Thymus (tissue), 11 donors: ENCODE measurements around the gene KCNE1. TPM values are rescaled to one million over a fixed set of nuclear protein-coding genes. Genes with fewer than 3 reads are reported as not detected.

Source experiments
- DNase-seq, 9 donors: peaks; one replicate each; pipeline ENCODE4 v3.0.0-alpha.2; 2013; ENCODE audit warnings: low spot score in 9 of 9, low read depth in 6 of 9, missing footprints in 1 of 9
- H3K27ac ChIP-seq, 2 donors: one replicate each; pipeline ENCODE4 v1.5.1; 2013; ENCODE audit warnings: control low read depth in 1 of 2, low read depth in 1 of 2, low read length in 1 of 2, mild to moderate bottlenecking in 1 of 2, moderate library complexity in 1 of 2
- H3K27me3 ChIP-seq, 2 donors: one replicate each; pipeline ENCODE4 v1.5.1; 2013; ENCODE audit warnings: low read length in 1 of 2; ENCODE audit not compliant: control insufficient read depth in 2 of 2, insufficient read depth in 1 of 2
- H3K36me3 ChIP-seq, 2 donors: one replicate each; pipeline ENCODE4 v1.5.1; 2013; ENCODE audit warnings: low read length in 1 of 2, mild to moderate bottlenecking in 1 of 2, moderate library complexity in 1 of 2; ENCODE audit not compliant: control insufficient read depth in 2 of 2, insufficient read depth in 2 of 2
- H3K4me1 ChIP-seq, 2 donors: one replicate each; pipeline ENCODE4 v1.5.1; 2013; ENCODE audit warnings: low read length in 2 of 2; ENCODE audit not compliant: control insufficient read depth in 2 of 2, insufficient read depth in 2 of 2
- H3K4me3 ChIP-seq, 2 donors: one replicate each; pipeline ENCODE4 v1.5.1; 2013; ENCODE audit warnings: low read length in 2 of 2, control low read depth in 1 of 2, mild to moderate bottlenecking in 1 of 2
- H3K9me3 ChIP-seq, 2 donors: one replicate each; pipeline ENCODE4 v1.5.1; 2013; ENCODE audit warnings: low read length in 1 of 2, mild to moderate bottlenecking in 1 of 2; ENCODE audit not compliant: control insufficient read depth in 2 of 2, insufficient read depth in 1 of 2
- WGBS: extraction: QIAGEN DNeasy Blood & Tissue Kit; methylation state at CpG from one replicate; pipeline ENCODE4 v1.1.7; 2013; 5-methylcytosine and 5-hydroxymethylcytosine counted together
- polyA plus RNA-seq: library from polyadenylated mRNA; stranded (reverse); fragments of 200-250 nt; gene quantifications from one replicate; pipeline ENCODE4 v1.2.3, GENCODE V29; 2013
- total RNA-seq: library from RNA; stranded (reverse); fragments of 120-200 nt; gene quantifications from one replicate; pipeline ENCODE4 v1.2.4, GENCODE V29; 2013
- donor health status: healthy.

The KCNE1 gene
- total and polyA plus RNA-seq, 2 donors: 0.19 to 0.94 TPM

DNA sequence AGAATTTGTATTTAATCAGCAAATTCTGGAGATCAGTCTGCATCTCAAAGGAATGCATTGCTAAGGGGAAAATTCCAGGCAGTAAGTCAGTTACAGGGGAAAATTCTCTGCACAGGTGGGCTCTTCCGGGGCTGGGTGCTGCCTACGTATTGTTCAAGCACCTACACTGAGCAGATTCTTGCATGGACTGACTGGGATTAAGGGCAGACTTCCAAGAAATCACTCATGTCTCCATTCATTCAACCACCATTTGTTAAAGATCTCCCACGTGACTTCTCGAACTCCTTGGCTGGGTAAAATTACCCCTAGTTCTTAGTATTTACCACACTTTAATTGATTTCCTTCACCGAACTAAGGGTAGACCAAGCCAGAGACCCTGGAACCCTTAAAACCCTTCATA is 28.2 kb upstream of the KCNE1 start:
- 96% methylated on average over 5 of the region's 5 CpGs for WGBS

GRCh38 chr21:34537838-34538237 is 25.8 kb upstream of the KCNE1 start:
- Histone ChIP-seq H3K4me1 (no peaks in the 10 kb centered on the region), H3K27me3 (no peaks in the 10 kb centered on the region), H3K27ac (no peak overlapping the region), H3K36me3 (peaks cover 0 to 8% of the 10 kb centered on the region in 2 donors), H3K4me3 (no peak overlapping the region), H3K9me3 (peaks cover 0 to 3% of the 10 kb centered on the region in 2 donors)
- WGBS: 85% methylated on average over 3 of the region's 3 CpGs
- DNase-seq: no peak

More for the DNA sequence above, 28.2 kb upstream of the KCNE1 start:
- H3K27ac ChIP-seq: no peak overlapping the region
- peaks cover 0 to 2% of the 10 kb centered on the region in 2 donors for H3K4me1 ChIP-seq
- no peak for DNase-seq
- H3K27me3 ChIP-seq: no peaks in the 10 kb centered on the region
- H3K9me3 ChIP-seq: peaks cover 2 to 11% of the 10 kb centered on the region in 2 donors
- peaks cover 0 to 9% of the 10 kb centered on the region in 2 donors for H3K36me3 ChIP-seq
- no peak overlapping the region for H3K4me3 ChIP-seq

DNA sequence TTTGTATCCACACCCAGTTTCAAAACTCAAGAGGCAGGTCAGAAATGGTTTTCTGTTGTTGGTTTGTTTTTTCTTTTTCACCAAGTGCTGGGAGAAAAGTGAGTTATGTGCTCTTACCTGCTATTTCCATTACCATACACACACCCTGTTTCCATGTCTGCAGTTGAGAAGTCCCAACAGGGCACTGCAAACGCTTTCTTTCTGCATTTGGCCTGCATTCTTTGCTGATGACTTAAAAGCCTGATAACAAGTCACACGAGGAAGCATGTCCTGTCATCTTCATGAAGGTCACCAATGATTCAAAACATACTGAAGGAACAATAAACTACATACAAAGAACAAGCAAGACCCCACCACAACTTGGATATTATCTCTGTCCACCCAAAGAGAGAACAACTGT is 24.8 kb upstream of the KCNE1 start:
- Histone ChIP-seq H3K27me3 (no peaks in the 10 kb centered on the region), H3K36me3 (peaks cover 0 to 4% of the 10 kb centered on the region in 2 donors), H3K4me1 (no peaks in the 10 kb centered on the region), H3K27ac (no peak overlapping the region), H3K9me3 (no peaks in the 10 kb centered on the region), H3K4me3 (no peak overlapping the region)
- no peak for DNase-seq
- WGBS: 91% methylated on average over 2 of the region's 2 CpGs

DNA sequence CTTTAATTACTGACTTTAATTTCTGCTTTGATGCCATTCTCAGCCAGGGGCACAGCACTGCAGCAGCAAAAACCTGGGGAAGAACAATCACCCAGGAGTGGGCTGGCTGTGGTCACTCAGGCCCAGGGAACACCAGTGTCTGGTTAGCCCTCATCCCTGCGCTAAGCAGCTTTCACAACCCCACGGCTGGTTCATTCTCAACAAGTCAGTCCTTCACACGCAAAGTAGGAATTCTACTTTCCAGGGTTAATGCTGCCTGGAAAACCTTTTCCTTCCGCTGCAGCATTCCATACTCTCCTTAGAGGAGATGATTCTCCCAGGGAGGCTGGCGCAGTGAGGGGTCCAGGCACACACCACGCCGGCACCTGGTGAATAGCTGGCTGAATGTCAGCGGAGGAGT is 24.3 kb upstream of the KCNE1 start:
- no peak overlapping the region for H3K27ac ChIP-seq
- DNase-seq: no peak
- WGBS: 97% methylated on average over 8 of the region's 8 CpGs

GRCh38 chr21:34535886-34536285 is 23.9 kb upstream of the KCNE1 start:
- WGBS: 100% methylated on average over 3 of the region's 3 CpGs
- no peak overlapping the region for H3K27ac ChIP-seq
- DNase-seq: no peak

More for the DNA sequence above, 24.3 kb upstream of the KCNE1 start:
- H3K36me3 ChIP-seq: peaks cover 0 to 4% of the 10 kb centered on the region in 2 donors
- H3K4me1 ChIP-seq: no peaks in the 10 kb centered on the region
- no peak overlapping the region for H3K4me3 ChIP-seq
- H3K27me3 ChIP-seq: no peaks in the 10 kb centered on the region
- no peaks in the 10 kb centered on the region for H3K9me3 ChIP-seq

DNA sequence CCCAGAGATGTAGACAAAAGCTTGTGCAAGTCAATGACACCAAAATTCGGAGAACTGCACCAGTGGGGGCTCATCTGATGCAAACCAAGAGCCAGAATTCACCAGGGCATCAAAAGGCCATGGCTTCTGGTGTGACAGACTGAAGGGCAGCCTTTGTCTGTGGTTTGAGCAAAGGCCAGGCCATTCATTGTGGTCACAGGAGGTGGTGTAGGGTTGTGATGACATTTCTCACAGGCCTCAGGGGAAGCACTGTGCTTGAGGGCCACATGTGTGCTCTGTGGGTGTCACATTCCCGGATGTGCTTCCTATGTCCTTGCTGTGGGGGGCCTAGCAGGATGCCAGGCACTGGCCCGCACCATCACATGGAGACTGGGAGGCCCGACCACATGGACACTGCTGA is 22.5 kb upstream of the KCNE1 start:
- no peak for DNase-seq
- no peaks in the 10 kb centered on the region for H3K4me1 ChIP-seq
- no peaks in the 10 kb centered on the region for H3K9me3 ChIP-seq
- no peak overlapping the region for H3K4me3 ChIP-seq
- H3K27ac ChIP-seq: no peak overlapping the region
- H3K36me3 ChIP-seq: peaks cover 0 to 4% of the 10 kb centered on the region in 2 donors
- WGBS: 80% methylated on average over 4 of the region's 4 CpGs
- no peaks in the 10 kb centered on the region for H3K27me3 ChIP-seq

More at GRCh38 chr21:34535886-34536285, 23.9 kb upstream of the KCNE1 start:
- Histone ChIP-seq H3K9me3 (no peaks in the 10 kb centered on the region), H3K27me3 (no peaks in the 10 kb centered on the region), H3K36me3 (peaks cover 0 to 4% of the 10 kb centered on the region in 2 donors), H3K4me3 (no peak overlapping the region), H3K4me1 (no peaks in the 10 kb centered on the region)

- H3K4me1 ChIP-seq: no peaks in the 10 kb centered on the region
- peaks cover 0 to 4% of the 10 kb centered on the region in 2 donors for H3K36me3 ChIP-seq
- H3K27me3 ChIP-seq: no peaks in the 10 kb centered on the region
- H3K27ac ChIP-seq: no peak overlapping the region
- no peak overlapping the region for H3K4me3 ChIP-seq
- 80% methylated on average over 3 of the region's 3 CpGs for WGBS
- H3K9me3 ChIP-seq: no peaks in the 10 kb centered on the region
- no peak for DNase-seq
Observed at GRCh38 chr21:34533938-34534337, 21.9 kb upstream of the KCNE1 start.

GRCh38 chr21:34531399-34531798 is 19.4 kb upstream of the KCNE1 start:
- no peaks in the 10 kb centered on the region for H3K27me3 ChIP-seq
- DNase-seq: no peak
- peaks cover 0 to 4% of the 10 kb centered on the region in 2 donors for H3K36me3 ChIP-seq
- H3K4me3 ChIP-seq: no peak overlapping the region
- WGBS: 96% methylated on average over 6 of the region's 6 CpGs
- no peaks in the 10 kb centered on the region for H3K9me3 ChIP-seq
- H3K4me1 ChIP-seq: peaks cover 0 to 4% of the 10 kb centered on the region in 2 donors
- H3K27ac ChIP-seq: no peak overlapping the region

DNA sequence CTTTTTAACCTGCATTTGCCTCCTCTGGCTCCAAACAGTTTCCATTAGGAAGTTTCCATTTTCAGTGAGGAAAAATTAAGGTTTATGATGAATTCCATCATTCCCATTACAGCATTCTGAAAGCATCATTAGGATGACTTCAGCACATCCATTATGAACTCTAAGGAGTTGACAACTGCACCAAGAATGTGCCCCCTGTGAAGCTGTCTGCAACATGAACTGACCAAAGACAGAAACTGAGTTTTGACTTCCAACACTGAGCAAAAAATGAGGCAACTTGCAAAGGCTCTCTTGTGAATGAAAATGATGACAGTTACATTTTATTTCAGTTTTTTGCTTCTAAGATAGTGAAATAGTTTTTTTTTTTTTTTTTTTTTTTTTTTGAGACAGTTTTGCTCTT is 18.3 kb upstream of the KCNE1 start:
- DNase-seq: no peak
- no peak overlapping the region for H3K27ac ChIP-seq
- H3K9me3 ChIP-seq: no peaks in the 10 kb centered on the region
- H3K27me3 ChIP-seq: no peaks in the 10 kb centered on the region
- peaks cover 0 to 4% of the 10 kb centered on the region in 2 donors for H3K36me3 ChIP-seq
- H3K4me1 ChIP-seq: peaks cover 0 to 4% of the 10 kb centered on the region in 2 donors
- H3K4me3 ChIP-seq: no peak overlapping the region

- no peak for DNase-seq
- peaks cover 0 to 4% of the 10 kb centered on the region in 2 donors for H3K4me1 ChIP-seq
- no peaks in the 10 kb centered on the region for H3K27me3 ChIP-seq
- H3K27ac ChIP-seq: no peak overlapping the region
- H3K4me3 ChIP-seq: no peak overlapping the region
- WGBS: 95% methylated on average over 3 of the region's 3 CpGs
- no peaks in the 10 kb centered on the region for H3K9me3 ChIP-seq
- peaks cover 3 to 7% of the 10 kb centered on the region in 2 donors for H3K36me3 ChIP-seq
Observed at GRCh38 chr21:34528131-34528561, 16.1 kb upstream of the KCNE1 start.
